Endothelial cell (in vitro differentiated cells): ENCODE measurements around the gene CBLIF. TPM values are rescaled to one million over a fixed set of nuclear protein-coding genes. Genes with fewer than 3 reads are reported as not detected.

Experiments used
- DNase-seq: peaks from one replicate; pipeline ENCODE4 v3.0.0; 2021; ENCODE audit warnings: low spot score
- H3K27ac Mint-ChIP-seq: one replicate; pipeline ENCODE4 v1.8.0; 2021; ENCODE audit warnings: mixed read lengths, inconsistent platforms; ENCODE audit not compliant: unreplicated experiment
- H3K27me3 Mint-ChIP-seq: one replicate; pipeline ENCODE4 v1.8.0; 2021; ENCODE audit warnings: mild to moderate bottlenecking, moderate library complexity, mixed read lengths, inconsistent platforms; ENCODE audit not compliant: unreplicated experiment
- H3K36me3 Mint-ChIP-seq: one replicate; pipeline ENCODE4 v1.8.0; 2021; ENCODE audit warnings: mild to moderate bottlenecking, low read depth, mixed read lengths, inconsistent platforms; ENCODE audit not compliant: unreplicated experiment
- H3K4me1 Mint-ChIP-seq: one replicate; pipeline ENCODE4 v1.8.0; 2021; ENCODE audit warnings: mild to moderate bottlenecking, mixed read lengths, inconsistent platforms; ENCODE audit not compliant: unreplicated experiment
- H3K4me3 Mint-ChIP-seq: one replicate; pipeline ENCODE4 v1.8.0; 2021; ENCODE audit warnings: mild to moderate bottlenecking, mixed read lengths, inconsistent platforms; ENCODE audit not compliant: unreplicated experiment
- H3K9me3 Mint-ChIP-seq: one replicate; pipeline ENCODE4 v1.8.0; 2021; ENCODE audit warnings: mixed read lengths, inconsistent platforms; ENCODE audit not compliant: unreplicated experiment
- total RNA-seq: library from RNA; stranded (reverse); fragmentation: NEBNext Ultra II Directional; extraction: Animal tissue kit (Norgen Biotek cat#: 25700); gene quantifications from one replicate; pipeline ENCODE4 v1.2.1, GENCODE V29; 2021; ENCODE audit not compliant: unreplicated experiment
- TF ChIP-seq, protein P1 (sequence below): fragments of 200-600 bp; sonication (generic); IDR thresholded peaks from one replicate; pipeline ENCODE4 v1.5.0; 2021; ENCODE audit warnings: antibody characterized with exemption; ENCODE audit not compliant: unreplicated experiment

The CBLIF gene
- total RNA-seq, 1 donor from 2014 or later, result not detected

DNA sequence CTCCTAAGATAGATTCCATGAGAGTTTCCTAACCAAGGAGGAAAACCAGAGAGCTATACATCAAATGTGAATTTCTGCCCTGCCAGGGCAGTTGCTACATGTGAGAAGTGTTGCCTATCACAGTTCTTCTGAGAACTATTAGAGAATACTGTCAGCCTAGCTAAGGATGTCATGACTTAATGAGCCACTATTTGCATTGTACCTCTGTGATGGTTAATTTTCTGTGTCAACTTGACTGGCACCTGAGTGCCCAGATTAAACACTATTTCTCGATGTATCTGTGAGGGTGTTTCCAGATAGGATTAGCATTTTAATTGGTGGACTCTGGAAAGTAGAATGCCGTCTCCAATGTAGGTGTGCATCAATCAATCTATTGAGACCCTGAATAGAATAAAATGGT lies 22.6 kb upstream of the CBLIF start:
- peaks cover 8% of the 10 kb centered on the region for H3K36me3 Mint-ChIP-seq
- no peaks in the 10 kb centered on the region for H3K27me3 Mint-ChIP-seq

DNA sequence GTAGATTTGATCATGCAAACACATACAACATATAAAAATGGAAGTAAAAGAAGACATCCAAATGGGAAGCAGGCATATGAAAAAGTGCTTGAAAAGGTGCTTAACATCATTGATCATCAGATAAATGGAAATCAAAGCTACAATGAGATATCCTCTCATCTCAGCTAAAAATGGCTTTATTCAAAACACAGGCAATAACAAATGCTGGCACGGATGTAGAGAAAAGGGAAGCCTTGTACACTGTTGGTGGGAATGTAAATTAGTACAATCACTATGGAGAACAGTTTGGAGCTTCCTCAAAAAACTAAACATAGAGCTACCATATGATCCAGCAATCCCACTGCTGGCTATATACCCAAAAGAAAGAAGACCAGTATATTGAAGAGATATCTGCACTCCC lies 21.5 kb upstream of the CBLIF start:
- H3K36me3 Mint-ChIP-seq, result peaks cover 8% of the 10 kb centered on the region

More for the DNA sequence above, 22.6 kb upstream of the CBLIF start:
- Mint-ChIP-seq H3K4me3 (no peak overlapping the region), H3K4me1 (no peaks in the 10 kb centered on the region), H3K27ac (no peak overlapping the region), H3K9me3 (no peaks in the 10 kb centered on the region)
- DNase-seq, result no peak
- TF ChIP-seq, protein P1, sequence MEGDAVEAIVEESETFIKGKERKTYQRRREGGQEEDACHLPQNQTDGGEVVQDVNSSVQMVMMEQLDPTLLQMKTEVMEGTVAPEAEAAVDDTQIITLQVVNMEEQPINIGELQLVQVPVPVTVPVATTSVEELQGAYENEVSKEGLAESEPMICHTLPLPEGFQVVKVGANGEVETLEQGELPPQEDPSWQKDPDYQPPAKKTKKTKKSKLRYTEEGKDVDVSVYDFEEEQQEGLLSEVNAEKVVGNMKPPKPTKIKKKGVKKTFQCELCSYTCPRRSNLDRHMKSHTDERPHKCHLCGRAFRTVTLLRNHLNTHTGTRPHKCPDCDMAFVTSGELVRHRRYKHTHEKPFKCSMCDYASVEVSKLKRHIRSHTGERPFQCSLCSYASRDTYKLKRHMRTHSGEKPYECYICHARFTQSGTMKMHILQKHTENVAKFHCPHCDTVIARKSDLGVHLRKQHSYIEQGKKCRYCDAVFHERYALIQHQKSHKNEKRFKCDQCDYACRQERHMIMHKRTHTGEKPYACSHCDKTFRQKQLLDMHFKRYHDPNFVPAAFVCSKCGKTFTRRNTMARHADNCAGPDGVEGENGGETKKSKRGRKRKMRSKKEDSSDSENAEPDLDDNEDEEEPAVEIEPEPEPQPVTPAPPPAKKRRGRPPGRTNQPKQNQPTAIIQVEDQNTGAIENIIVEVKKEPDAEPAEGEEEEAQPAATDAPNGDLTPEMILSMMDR, result no peak

DNA sequence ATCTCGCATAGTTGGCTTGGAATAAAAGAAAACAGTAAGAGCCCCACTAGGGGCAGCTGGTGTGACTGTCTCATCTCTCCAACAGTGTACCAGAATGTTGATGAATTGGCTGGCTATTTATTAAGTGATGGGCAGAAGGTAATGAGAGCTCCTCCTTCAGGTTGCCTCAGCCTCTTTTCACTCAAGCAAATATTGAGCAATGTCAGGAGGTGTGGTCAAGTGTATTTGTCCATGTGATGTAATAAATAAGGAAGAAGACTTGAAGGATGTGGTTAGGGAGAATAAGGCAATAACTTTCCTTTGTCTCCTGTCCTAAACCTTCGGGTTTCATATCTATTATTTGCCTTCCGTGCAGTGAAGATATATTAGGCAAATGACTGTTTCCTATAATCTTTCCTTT lies 21.1 kb upstream of the CBLIF start, which contains the start of gene TCN1:
Gene TCN1 (minus strand): TSS at position 91 of the 400 bp plus-strand sequence. CDS start 17 bp downstream, at position 74.
- no peak within 1 kb of the TSS for H3K27ac Mint-ChIP-seq
- DNase-seq, result no peak
- peaks cover 8% of the 10 kb centered on the region for H3K36me3 Mint-ChIP-seq
- no peaks in the 10 kb centered on the region for H3K9me3 Mint-ChIP-seq
- no peaks in the 10 kb centered on the region for H3K4me1 Mint-ChIP-seq
- no peak within 1 kb of the TSS for H3K4me3 Mint-ChIP-seq
- TF ChIP-seq, protein P1, result no peak
- no peaks in the 10 kb centered on the region for H3K27me3 Mint-ChIP-seq

More for the DNA sequence above, 21.5 kb upstream of the CBLIF start:
- no peaks in the 10 kb centered on the region for H3K9me3 Mint-ChIP-seq
- DNase-seq, result no peak
- H3K27ac Mint-ChIP-seq, result no peak overlapping the region
- TF ChIP-seq, protein P1, result no peak
- H3K27me3 Mint-ChIP-seq, result no peaks in the 10 kb centered on the region
- no peak overlapping the region for H3K4me3 Mint-ChIP-seq
- H3K4me1 Mint-ChIP-seq, result no peaks in the 10 kb centered on the region

DNA sequence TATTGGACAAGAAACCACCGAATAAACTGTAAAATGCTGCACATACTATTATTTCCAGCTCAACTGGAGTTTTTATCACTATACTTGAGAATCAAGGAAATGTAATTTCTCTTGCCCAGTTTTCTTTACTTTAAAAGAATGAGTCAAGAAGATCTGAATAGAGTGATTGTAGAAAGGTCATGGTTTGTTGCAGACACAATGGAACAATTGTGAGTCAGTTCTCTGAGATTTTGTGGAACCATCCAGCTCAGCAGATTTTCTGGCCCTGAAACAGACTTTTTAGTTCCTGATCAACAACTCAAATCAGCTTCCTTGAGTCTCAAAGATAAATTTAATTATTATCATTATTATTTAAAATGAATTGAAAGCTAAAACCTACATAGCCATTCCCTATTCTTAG lies 19.7 kb upstream of the CBLIF start:
- TF ChIP-seq, protein P1, result no peak
- Mint-ChIP-seq H3K4me3 (no peak overlapping the region), H3K4me1 (no peaks in the 10 kb centered on the region), H3K27ac (no peak overlapping the region), H3K36me3 (peaks cover 8% of the 10 kb centered on the region), H3K9me3 (no peaks in the 10 kb centered on the region), H3K27me3 (no peaks in the 10 kb centered on the region)
- DNase-seq, result no peak

DNA sequence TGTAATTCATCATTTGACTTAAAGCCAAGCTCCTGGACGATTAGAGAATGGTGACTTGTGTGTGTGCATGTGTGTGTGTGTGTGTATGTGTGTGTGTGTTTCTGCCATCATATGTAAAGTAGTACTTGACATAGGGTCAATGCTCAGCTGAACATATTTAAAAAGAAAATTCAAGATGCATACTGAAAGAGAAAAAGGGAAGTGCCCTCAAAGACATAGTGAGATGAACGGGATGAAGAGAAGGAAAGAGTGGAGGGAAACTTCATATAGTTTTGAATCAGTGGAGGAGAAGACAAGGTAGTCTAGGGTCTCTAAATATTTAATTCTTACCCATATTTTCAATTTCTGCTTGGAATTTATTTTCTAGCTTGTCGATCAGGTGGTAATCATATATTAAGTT lies 17.0 kb upstream of the CBLIF start:
- Mint-ChIP-seq H3K4me3 (no peak overlapping the region), H3K36me3 (peaks cover 4% of the 10 kb centered on the region), H3K9me3 (no peaks in the 10 kb centered on the region), H3K27ac (no peak overlapping the region), H3K4me1 (peaks cover 5% of the 10 kb centered on the region), H3K27me3 (peaks cover 1% of the 10 kb centered on the region)
- TF ChIP-seq, protein P1, result no peak
- DNase-seq, result no peak
